Lower lobe of right lung (tissue), 2 donors: Measurements from ENCODE around the gene FBXO42. TPM values are rescaled to one million over a fixed set of nuclear protein-coding genes. Genes with fewer than 3 reads are reported as not detected.

ENCODE experiments used
- ATAC-seq, 2 donors: fragments of 200-7000 bp; cut with Tn5 transposase; one replicate each; pipeline ENCODE4 v1.9.1; 2020 to 2022; ENCODE audit warnings: mild to moderate bottlenecking in 2 of 2, moderate library complexity in 2 of 2
- DNase-seq: peaks from one replicate; pipeline ENCODE4 v3.0.0-alpha.2; 2020
- H3K27ac ChIP-seq: fragments of 200-600 bp; one replicate; pipeline ENCODE4 v1.8.0; 2022
- H3K27me3 ChIP-seq: fragments of 200-600 bp; one replicate; pipeline ENCODE4 v1.8.0; 2022; ENCODE audit warnings: low read depth
- H3K36me3 ChIP-seq: fragments of 200-600 bp; one replicate; pipeline ENCODE4 v1.8.0; 2022; ENCODE audit warnings: mild to moderate bottlenecking
- H3K4me1 ChIP-seq: fragments of 200-600 bp; one replicate; pipeline ENCODE4 v1.8.0; 2022
- H3K4me3 ChIP-seq: fragments of 200-600 bp; one replicate; pipeline ENCODE4 v1.8.0; 2022; ENCODE audit warnings: mild to moderate bottlenecking
- H3K9me3 ChIP-seq: fragments of 200-600 bp; one replicate; pipeline ENCODE4 v1.8.0; 2022
- intact Hi-C: fragments of 100-400 bp; cut with DNase I; formaldehyde crosslinking; loops from one replicate; pipeline ENCODE4 v1.11.0; 2022
- total RNA-seq: library from RNA; stranded (reverse); fragmentation: NEBNext Ultra II Directional; extraction: Animal tissue kit (Norgen Biotek cat#: 25700); gene quantifications from one replicate; pipeline ENCODE4 v1.2.1, GENCODE V29; 2021
- TF ChIP-seq, protein P1 (sequence below): fragments of 200-600 bp; IDR thresholded peaks from one replicate; pipeline ENCODE4 v1.8.0; 2022; ENCODE audit warnings: antibody characterized with exemption, mild to moderate bottlenecking
- donor health status: DM: no; HTN: yes; CAD: no; lungs with severe emphysema.

Gene FBXO42
- total RNA-seq, 1 donor from 2014 or later, result 21.5 TPM

DNA sequence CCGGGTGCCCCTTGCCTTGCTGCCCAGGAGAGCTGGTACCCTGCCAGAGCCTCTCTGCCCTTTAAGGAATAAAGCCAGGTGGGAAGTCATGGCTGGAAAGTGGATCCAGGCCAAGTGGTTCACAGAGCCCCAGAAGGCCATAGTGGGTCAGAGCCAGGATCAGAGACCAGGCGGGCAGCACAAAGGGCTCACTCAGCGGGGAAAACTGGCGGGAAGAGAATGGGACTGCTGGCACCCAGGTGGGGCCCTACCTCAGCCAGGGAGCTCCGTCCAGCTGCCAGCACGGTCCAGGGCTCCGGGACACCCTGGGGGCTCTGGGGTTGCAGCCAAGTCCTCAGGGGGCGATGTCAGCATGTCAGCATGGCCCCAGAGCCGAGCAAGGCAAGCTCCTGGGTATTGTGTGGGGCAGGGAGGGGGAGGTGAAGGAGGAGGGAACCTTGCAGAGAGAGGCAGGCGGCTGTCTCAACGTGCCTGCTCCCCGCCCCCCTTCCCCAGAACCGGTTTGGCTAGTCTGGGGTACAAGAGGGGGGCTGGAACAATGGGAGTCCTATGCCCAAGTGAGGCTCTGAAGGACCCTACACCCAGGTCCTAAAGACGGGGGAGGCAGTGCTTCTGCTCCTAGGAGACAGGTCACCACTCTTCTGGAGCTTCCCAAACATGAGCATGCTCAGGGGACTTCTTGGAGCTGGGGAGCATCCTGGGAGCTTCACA lies 139.9 kb downstream of the FBXO42 start, which contains the start of gene ARHGEF19:
TSS of gene ARHGEF19 (minus strand) at position 402 of the 711 bp plus-strand sequence. CDS start 3,598 bp downstream, outside the sequence.
- H3K27me3 ChIP-seq, result no peaks in the 10 kb centered on the region
- TF ChIP-seq, protein P1, sequence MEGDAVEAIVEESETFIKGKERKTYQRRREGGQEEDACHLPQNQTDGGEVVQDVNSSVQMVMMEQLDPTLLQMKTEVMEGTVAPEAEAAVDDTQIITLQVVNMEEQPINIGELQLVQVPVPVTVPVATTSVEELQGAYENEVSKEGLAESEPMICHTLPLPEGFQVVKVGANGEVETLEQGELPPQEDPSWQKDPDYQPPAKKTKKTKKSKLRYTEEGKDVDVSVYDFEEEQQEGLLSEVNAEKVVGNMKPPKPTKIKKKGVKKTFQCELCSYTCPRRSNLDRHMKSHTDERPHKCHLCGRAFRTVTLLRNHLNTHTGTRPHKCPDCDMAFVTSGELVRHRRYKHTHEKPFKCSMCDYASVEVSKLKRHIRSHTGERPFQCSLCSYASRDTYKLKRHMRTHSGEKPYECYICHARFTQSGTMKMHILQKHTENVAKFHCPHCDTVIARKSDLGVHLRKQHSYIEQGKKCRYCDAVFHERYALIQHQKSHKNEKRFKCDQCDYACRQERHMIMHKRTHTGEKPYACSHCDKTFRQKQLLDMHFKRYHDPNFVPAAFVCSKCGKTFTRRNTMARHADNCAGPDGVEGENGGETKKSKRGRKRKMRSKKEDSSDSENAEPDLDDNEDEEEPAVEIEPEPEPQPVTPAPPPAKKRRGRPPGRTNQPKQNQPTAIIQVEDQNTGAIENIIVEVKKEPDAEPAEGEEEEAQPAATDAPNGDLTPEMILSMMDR, result no peak
- H3K9me3 ChIP-seq, result no peaks in the 10 kb centered on the region
- peak; percentile 44 to 47 for ATAC-seq
- peak within 1 kb of the TSS; percentile 43 for H3K4me3 ChIP-seq
- intact Hi-C loops, result no loop called here
- peaks cover 26% of the 10 kb centered on the region for H3K4me1 ChIP-seq
- DNase-seq, result peak; percentile 81
- H3K36me3 ChIP-seq, result no peaks in the 10 kb centered on the region
- H3K27ac ChIP-seq, result peak within 1 kb of the TSS; percentile 56

DNA sequence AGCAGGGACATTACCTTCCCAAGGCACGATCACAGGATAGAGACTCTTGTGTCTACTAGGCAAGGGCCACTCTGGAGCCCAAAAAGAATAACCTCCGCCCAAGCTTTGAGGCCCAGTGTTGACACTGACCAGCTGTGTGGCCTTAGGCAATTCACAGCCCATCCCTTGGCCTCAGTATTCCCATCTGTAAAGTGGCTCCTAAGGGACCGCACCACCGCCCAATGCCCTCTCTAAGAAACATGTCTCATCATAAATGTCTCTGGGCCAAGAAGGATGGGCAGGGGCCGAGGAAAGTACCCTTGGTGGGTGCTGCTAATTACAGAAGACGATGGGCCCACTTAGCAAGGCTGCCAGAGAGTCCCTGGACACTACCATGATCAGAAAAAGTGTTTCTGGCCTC lies 140.5 kb downstream of the FBXO42 start:
- H3K36me3 ChIP-seq, result no peaks in the 10 kb centered on the region
- DNase-seq (no peak), ATAC-seq (no peak)
- no peaks in the 10 kb centered on the region for H3K9me3 ChIP-seq
- H3K27me3 ChIP-seq, result no peaks in the 10 kb centered on the region
- peak overlapping the region; percentile 43 for H3K4me3 ChIP-seq
- peaks cover 26% of the 10 kb centered on the region for H3K4me1 ChIP-seq
- intact Hi-C loops, result no loop called here
- H3K27ac ChIP-seq, result peak overlapping the region; percentile 56
- TF ChIP-seq, protein P1, result no peak

DNA sequence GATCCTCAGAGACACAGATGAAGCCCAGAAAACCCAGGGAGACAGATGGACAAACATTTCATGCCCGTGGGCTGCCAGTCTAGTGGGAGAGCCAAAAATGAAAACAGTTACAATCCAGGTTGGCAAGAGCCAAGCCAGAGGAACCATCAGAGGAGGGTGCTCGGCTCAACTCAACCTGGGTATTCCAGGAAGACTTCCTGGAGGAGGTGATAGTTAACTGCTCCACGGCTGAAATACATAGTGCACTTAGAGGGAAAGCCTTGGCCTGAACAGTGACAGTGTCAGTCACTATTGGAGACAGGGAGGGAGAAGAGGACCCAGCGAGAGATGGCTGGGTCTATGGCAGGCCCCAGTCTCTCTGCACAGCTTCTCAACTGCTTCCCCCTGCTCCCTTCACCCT lies 141.7 kb downstream of the FBXO42 start:
- Histone ChIP-seq H3K9me3 (no peaks in the 10 kb centered on the region), H3K36me3 (no peaks in the 10 kb centered on the region), H3K4me1 (peaks cover 22% of the 10 kb centered on the region), H3K4me3 (no peak overlapping the region), H3K27me3 (no peaks in the 10 kb centered on the region), H3K27ac (no peak overlapping the region)
- TF ChIP-seq, protein P1, result no peak
- DNase-seq, result no peak
- intact Hi-C loops, result no loop called here
- ATAC-seq, result no peak

DNA sequence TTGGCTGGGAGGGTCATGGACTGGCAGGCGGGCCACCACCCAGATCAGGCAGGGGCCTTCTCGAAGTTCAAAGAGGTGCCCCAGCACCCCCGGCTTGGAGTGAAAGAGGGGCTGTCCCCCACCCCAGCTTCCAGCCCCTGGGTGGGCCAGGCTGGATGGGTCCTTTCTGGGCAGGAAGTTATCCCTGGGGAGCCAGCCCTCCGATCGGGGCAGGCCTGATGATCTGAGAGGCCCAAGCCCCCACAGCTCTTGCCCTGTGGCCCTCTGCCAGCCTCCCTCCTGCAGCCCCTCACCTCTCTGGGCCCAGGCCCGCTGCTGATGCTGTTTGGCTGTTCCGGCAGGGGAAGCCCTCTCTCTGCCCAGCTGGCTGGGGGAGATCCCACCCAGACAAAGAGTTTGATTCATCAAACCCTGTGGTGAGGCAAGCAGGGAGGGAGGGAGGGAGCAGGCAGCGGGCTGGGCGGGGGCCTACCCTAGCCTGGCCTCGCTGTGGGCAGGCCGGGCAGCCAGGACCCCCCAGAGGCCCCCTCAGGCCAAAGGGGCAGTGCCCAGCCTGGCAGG lies 142.4 kb downstream of the FBXO42 start:
- TF ChIP-seq, protein P1, result no peak

DNA sequence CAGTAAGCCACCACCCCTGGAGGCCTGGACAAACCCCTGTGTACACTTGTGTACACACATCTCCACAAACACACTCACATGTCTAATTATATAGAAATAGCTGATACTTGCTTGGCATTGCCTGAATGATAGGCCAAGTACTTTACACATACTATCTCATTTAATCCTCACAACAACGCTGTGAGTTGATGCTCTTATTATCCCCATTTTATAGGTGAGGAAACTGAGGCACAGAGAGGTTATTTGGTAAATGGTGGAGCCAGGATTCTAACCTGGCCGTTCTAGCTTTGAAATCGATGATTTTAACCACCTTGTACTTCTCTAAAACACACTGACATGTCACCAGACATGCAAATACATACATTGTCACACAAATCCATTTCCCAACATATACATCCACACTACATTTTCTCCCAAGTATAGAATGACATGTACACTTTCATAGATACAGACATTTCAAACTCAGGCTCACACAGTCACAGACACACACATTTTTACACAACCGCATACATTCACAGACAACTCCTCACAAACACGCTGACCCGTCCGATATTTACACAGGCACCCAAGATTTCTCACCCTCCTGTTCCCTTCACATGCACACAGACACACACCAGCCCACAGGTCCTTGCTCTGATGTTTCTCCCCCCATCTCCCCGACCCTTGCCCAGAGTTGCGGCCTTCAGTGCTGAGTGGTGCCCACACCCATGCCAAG lies 143.0 kb downstream of the FBXO42 start:
- no peak overlapping the region for H3K4me3 ChIP-seq
- DNase-seq, result no peak
- TF ChIP-seq, protein P1, result no peak
- no peaks in the 10 kb centered on the region for H3K9me3 ChIP-seq
- intact Hi-C loops, result no loop called here
- no peaks in the 10 kb centered on the region for H3K27me3 ChIP-seq
- H3K4me1 ChIP-seq, result peaks cover 27% of the 10 kb centered on the region
- no peak for ATAC-seq
- no peak overlapping the region for H3K27ac ChIP-seq
- peaks cover 9% of the 10 kb centered on the region for H3K36me3 ChIP-seq

More for the DNA sequence above, 142.4 kb downstream of the FBXO42 start:
- no peak for ATAC-seq
- Histone ChIP-seq H3K4me3 (peak overlapping the region; percentile 8), H3K4me1 (peaks cover 27% of the 10 kb centered on the region), H3K36me3 (peaks cover 3% of the 10 kb centered on the region), H3K9me3 (no peaks in the 10 kb centered on the region), H3K27me3 (no peaks in the 10 kb centered on the region), H3K27ac (no peak overlapping the region)
- no peak for DNase-seq
- intact Hi-C loops, result no loop called here
